ENCODE measurements around the gene GSDMA. TPM values are rescaled to one million over a fixed set of nuclear protein-coding genes. Genes with fewer than 3 reads are reported as not detected.

The GSDMA gene, protein sequence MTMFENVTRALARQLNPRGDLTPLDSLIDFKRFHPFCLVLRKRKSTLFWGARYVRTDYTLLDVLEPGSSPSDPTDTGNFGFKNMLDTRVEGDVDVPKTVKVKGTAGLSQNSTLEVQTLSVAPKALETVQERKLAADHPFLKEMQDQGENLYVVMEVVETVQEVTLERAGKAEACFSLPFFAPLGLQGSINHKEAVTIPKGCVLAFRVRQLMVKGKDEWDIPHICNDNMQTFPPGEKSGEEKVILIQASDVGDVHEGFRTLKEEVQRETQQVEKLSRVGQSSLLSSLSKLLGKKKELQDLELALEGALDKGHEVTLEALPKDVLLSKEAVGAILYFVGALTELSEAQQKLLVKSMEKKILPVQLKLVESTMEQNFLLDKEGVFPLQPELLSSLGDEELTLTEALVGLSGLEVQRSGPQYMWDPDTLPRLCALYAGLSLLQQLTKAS
- total RNA-seq: not detected in 2 replicates

DNA sequence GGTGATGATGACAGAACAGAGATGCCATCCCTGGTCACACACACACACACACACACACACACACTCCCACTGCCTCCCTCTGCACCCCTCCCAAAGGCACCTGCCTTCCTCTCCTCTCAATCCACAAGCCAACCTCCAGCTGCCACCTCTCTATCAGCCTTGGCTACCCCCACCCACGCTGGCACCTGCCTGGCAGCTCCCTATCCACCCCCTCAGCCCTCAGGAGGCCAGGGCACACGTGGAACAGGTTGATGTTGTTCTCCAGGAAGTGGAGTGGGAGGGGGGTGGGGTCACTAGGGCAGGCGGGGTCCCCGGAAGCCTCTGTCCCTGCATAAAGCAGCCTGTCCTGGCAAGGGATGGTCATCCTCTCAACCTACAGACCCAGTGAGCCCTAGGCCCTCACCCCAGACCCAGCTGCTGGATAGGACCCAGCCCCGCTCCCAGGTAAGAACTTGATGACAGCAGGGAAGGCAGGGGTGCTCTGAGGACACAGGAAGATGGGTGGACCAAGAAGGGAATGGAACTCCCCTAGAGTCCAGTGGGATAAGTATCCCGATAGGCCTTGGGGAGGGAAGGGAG is at the start of gene GSDMA:
Gene GSDMA (plus strand): TSS at position 363 of the 579 bp plus-strand sequence. CDS start 2,684 bp downstream, outside the sequence.
- DNase-seq (ENCODE audit: low read depth): no peak

DNA sequence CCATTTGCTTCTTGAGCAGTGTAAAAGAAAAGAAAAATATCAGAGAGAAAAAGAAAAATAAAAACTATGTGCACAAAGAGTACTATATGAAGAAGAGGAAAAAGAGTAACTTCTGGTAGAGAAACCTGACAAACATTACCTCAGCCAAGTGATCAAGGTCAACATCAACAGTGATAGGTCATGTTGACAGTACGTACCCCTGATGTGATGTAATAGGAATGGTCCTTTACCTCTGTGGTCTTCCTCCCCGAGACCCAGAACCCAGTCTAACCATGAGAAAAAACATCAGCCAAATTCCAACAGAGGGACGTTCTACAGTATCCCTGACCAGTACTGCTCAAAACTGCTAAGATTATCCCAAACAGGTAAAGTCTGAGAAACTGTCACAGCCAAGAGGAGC is 48.8 kb upstream of the GSDMA start:
- no peak for DNase-seq (ENCODE audit: low read depth)

DNA sequence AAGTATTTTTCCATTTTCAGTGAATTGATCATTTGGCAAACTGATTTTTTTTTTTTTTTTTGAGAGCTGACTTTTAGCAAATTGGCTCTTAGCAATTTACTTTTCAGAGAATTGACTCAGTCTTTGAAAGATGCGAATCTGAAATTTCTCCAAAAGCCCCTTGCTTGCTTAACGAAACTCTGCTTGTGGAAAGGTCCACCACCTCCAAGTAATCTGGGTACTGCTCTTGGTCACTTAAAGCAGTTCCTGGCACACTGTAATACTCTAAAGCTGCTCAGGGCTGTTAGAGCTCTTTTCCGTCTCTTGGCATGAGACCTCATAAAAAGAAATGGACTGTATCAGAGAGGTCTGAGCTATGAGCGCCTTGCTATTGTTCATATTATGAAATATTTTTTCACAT is 47.2 kb upstream of the GSDMA start:
- DNase-seq (ENCODE audit: low read depth): no peak

DNA sequence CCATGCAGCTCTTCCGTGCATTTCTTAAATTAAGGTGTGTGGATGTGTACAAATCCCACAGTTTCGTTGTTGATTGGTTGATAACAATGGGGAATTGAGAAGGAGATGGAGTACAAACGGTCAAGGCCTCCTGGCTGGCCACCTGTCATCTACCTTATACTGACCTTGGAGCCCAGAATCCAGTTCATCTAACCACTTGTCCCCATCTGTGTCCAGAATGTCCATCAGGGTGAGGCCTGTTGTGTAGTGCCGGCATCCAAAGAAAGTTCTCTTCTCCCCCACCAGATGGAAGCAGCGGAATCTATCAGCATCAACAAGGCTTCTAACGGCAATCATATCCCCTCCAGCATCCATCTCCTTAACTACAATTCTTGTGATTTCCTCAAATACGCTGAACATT is 45.9 kb upstream of the GSDMA start:
- DNase-seq (ENCODE audit: low read depth): no peak

DNA sequence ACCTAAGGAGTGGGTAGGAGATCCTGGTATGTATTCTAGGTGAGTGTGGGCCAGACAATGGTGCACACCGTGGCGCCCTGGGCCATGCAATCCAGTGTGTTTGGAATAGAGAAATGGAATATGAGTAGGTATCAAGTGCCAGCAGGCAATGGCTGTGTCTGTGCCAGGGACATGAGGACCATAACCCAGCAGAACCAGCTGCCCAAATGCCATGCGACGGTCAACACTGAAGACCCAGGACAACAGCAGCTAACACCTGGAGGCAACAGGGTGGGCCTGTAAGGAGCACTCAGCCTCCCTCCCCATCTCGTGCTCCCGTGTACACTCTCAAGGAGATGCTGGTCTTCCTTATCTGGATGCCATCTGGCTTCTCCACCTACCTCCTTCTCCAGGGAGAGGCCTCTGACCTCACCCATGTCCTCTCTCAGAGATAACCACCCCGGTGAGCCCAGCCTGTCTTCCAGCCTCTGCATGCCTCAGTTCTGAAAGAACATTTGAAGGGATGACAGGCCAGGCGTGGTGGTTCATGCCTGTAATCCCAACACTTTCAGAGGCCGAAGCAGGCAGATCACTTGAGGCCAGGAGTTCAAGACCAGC is 43.6 kb upstream of the GSDMA start:
- no peak for DNase-seq (ENCODE audit: low read depth)

DNA sequence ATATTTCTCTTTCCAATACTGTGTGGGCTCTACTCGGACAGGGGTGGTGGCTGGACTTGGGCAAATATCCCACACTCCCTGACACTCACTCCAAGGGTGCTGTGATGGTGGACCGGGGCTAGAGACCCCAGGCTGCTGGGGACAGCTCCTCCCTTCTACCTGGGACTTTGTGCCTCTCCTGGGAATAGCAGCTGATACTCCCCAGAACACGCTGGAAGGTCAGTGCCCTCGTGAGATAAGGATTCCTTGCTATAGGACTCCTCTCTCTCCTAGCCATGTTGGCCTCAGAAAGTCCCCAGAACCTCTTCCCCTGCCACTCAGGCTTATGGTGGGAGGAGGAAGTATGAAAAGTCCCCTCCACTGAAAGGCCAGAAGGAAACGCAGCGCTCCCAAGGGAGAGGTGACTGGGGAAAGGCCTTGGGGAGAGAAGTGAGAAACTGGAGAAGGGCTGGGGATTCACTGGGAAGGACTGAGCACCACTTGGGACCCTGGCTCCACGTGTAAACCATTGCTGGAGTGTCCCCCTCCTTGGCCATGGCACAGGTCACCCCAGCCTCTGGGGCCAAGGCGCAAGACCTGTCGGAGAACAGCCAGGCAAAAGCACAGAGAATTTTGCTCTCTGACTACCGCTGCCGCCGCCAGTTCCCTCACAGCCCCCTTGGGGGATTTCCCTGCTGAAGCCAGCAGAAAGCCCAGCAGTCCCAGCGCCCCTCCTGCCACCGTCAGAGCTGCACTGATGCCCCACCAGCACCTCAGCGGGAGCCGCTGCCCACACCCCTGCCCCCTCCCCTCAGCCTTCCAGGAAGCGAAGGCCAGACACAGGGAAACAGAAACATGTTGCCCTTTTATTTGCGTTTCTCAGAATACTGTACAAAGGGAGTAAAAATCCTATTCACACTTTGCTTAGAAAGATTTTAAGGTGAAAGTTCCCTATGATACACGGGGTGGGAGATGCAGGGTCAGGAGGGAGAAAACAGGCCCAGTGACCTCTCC is 42.3 kb upstream of the GSDMA start:
- no peak for DNase-seq (ENCODE audit: low read depth)

DNA sequence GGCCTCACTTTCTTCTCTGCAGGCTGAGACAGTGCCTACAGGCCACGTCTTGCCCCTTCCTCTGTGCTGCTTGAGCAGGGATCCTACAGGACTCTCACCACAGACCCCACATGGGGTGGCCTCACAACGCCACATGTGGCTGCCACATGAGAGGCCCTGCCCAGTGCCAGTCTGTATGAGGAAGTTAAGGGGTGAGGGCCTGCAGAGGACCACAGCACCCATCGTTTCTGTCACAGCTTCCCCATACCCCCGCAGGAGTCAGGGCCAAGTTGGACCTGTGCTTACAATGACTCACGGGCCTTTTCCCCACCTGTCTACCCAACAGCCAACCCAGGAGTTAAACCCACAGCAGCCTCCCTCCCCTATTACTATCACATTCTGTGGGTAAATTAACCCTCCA is 41.5 kb upstream of the GSDMA start:
- no peak for DNase-seq (ENCODE audit: low read depth)

DNA sequence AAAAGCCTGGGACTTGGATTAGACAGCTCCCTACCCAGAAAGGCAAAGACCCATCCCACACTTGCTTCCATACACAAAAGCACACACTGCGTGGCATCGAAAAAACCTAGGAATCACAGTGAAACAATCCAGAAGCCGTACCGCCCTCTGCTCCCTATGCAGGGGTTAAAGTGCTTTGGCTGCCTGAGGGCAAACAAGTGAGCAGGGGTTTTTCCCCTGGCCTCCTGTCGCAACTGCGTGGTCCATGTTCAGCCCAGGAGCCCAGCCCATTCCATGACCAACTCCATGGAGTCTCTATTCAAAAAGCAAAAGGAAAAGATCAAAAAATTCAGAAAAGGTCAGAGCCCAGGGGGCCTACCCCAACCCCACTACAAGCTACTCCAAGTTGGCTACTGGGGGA is 40.8 kb upstream of the GSDMA start:
- no peak for DNase-seq (ENCODE audit: low read depth)

DNA sequence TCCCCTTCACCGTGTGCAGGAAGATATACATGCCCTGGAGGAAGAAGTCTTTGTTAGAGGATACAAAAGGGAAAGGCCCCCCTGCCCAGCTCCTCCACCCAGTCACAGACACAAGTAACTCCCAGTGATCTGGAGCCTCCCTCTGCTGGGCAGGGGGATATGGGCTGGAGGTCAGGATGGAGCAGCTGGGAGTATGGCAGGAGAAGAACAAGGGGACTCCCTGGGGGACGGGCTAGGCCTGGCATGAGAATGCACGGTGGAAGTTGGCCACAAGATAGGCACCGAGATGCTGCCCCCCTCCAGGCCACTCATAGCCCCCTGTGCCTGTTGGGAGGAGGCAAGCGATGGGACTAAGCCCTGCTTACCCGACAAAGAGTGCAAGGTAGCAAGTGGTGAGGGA is 39.6 kb upstream of the GSDMA start:
- no peak for DNase-seq (ENCODE audit: low read depth)

DNA sequence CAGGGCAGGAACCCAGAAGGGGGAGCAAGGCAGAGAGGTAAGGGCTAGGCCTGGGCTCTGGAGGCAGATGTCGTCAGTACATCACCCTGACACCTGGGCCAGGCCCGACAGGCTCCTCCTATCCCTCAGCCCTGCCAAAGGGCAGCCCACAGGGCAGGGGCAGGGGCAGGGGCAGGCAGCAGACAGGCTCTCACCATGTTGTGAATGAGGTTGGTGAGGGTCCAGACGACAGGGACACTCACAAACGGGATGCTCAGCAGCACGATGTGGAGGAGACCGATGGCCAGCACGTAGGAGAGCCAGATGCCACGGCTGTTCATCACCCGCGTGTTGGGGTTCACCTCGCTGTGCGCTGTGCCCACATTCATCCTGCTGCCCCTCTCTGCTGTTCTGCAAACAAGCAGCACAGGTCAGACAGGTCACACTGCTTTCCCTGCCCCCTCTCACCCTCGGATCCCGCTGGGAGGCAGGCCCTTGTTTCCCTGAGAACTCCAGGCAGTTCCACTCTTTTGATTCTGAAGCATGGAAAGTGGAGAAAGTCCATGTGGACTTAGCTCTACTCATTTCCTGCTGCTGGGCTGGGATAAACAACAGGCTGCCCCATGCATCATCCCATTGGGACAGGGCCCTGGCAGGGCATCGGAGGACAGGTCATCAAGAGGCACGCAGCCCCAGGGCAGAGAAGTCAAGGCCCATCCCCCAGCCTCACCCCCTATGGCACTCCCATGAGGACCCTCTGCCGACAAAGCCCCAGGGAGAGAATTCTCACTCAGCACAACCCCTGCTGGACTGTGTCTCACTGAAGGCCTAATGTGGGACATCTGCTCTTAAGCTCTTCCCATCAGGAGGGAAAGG is 38.7 kb upstream of the GSDMA start:
- DNase-seq (ENCODE audit: low read depth): no peak

DNA sequence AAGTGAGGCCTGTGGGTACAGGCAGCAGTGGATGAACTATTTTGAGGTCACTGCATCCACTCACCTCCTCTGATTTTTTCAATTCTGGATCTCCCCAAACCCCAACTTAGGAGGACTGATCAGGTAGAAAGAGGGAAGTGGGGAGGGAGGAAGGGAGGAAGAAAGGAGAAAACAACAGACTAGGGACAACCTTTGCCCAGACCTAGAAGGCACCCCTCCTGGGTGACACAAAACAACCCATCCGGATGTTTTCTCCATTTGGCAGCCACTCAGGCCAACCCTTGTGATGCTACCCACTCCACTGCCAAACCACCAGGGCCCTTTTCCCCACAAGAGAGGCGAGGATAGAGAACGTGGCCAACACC is 38.1 kb upstream of the GSDMA start:
- no peak for DNase-seq (ENCODE audit: low read depth)

DNA sequence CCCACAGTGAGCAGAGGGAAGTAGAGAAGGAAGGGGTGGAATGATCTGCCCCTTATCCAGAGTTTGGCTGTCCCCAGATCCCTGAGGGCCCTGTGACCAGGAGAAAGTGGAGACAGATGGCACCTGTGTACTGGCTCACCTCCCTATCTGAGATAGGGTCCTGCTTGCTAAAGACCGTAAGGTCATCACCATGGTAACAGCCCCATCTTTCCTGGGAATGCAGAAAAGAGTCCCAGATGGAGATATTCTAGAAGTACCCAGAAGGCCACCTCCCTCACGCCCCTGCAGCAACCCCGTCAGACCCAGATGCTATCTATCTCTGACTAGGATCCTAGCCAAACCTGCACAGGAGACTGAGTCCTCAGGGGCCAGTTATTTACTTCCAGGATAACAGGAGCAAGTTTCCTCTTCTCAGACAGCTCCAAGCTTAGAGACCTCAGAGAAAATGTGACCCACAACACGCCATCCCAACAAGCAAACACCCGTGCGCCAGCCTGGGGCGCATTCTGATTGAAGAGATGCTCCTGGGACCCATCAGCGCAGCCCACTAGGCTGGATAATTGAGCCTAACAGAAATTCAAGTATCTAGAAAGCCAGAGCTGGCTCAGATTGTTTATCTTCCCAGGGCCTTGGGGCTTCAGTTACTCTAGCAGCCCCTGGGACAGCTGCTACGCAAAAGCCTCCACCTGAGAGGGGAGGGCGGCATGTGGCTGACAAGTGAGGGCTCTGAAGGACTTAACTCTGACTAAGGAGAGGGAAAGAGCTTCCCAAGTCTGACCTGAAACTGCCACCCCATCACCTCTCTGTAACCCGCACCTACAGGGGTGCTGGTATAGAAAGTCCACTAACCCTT is 37.3 kb upstream of the GSDMA start:
- DNase-seq (ENCODE audit: low read depth): no peak

DNA sequence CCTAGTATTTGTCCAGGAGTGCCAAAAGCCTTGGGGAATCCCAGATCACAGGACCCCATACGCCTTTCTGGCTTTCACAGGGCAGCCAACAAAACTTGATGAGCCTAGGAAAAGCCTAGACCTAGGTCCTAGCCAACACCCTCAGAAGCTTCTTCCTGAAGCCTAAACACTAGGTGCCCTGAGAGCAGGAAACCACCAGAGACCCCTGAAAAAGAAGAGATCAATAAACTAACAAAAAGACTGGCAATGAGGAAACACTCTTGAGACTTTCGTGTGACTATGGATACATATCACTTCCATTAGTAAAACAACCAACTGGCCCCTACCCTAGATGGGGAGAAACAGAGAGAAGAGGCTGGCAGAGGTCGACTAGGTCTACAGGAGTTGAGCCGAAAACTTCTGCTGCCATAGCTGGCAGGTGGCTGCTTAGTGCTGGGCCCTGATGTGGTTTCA is 36.6 kb upstream of the GSDMA start:
- no peak for DNase-seq (ENCODE audit: low read depth)

DNA sequence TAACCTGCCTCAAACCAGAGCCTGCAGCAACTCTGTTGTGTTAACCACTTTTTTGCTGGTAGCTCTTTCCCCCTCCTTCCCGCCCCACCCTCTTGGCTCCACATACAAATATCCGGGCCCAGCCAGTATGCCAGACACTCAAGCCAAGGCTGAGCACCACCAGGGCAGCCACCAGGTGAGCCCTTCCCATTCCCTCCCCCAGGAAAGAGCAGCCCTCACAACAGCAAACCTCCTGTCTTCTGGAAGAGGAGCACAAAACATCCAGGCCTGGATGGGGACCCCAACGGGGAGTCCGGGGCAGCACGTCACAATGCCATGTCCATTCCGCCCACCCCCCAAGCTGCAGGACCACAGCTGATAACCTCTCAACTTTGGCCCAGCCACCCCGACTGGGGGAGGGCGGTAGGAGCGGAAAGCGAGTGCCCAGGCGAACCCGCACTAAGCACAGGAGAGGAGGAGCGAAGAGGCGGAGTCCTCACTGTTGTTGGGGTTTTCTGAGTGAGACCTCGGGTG is 36.2 kb upstream of the GSDMA start:
- no peak for DNase-seq (ENCODE audit: low read depth)

DNA sequence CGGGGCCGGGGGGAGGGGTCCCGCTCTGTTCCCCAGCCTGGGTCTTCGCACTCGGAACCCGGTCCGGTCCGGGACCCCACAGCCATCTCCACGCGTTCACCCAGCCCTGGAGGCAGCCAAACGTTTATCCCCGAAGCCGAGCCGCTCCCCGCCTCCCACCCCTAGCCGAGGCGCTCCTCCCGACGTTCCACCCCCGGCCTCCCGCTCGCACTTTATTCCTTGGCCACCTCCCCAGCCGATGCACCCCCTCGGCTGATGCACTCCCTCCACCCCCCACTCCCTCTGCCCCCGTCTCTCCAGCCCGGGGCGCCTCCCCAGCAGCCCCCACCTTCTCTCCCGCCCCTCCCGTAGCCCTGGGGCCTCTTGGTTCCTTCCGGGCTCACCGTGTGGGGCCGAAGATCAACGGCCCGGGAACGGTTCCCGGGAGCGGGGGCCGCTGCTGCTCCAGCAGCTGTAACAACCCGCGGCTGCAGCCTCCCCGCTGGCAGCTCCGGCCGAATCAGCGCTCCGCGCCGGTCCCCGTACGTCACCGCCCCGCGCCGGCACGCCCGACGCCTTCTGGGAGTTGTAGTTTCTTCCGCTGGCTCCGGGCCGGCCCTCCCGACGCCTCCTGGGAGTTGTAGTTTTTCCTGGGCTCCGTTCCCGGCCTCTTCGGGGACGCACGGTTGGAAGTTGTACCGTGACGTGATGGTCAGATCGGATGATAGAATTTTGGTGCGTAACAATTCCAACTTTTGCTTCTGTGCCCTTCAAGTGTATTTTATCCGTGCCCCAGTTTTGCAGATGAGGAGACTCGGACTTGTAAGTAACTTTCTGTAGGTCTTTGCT is 35.5 kb upstream of the GSDMA start, which contains the start of the genes LRRC3C and ORMDL3:
Gene LRRC3C (plus strand): TSS at position 632 of the 828 bp plus-strand sequence. CDS start 13,792 bp downstream, outside the sequence.
Gene ORMDL3 (minus strand): TSS at position 501 of the 828 bp plus-strand sequence. CDS start 3,398 bp downstream, outside the sequence.
- peak; percentile 75 for DNase-seq (ENCODE audit: low read depth)

DNA sequence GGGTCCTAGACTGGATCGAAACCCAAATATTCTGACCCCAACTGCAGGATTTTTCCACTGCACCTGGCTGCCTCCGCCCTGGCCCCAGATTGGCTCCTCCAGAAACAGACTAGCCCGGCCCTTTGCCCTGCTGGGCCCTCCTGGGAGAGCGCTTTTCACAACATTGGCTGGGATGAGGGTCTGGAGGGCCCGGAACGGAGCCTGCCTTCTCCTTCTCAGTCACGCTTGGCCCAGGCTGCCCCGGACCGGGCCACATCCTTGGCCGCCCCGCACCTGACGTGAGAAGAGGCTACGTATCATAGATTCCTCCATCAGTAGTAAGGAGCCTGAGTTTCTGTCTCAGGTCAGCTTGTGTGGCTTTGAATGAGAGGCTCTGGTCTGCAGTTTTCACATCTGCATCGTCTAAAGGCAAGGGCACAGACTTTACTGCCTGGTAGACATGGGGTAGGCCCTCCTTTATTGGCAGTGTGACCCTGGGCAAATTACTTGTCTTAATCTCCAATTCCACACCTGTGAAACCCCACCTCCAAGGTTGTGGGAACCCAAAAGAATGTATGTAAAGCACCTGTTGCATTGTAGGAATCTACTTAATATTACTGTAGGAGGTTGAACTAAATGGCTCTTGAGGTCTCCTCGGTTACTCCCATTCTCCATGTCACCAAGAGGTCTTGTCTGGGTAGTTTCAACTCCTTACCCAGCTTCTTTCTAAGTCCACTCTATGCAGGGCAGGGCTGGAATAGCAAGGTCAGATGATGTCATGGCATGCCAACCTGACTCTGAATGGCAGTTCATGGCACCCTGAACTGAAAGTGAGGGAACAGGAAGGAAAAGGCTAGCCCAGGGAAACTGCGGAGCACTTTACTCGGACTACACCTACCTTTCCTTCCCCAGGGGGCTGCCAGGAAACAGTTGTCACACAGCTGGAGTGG is 34.6 kb upstream of the GSDMA start:
- DNase-seq (ENCODE audit: low read depth): no peak

Measured in renal cortical epithelial cell (primary cell).